HepG2 (cell line): Measurements from ENCODE around the gene GPR152. TPM values are rescaled to one million over a fixed set of nuclear protein-coding genes. Genes with fewer than 3 reads are reported as not detected.

Source experiments
- ATAC-seq: fragments of 200-7000 bp; cut with Tn5 transposase; 3 replicates; pipeline ENCODE4 v1.9.1; 2020; ENCODE audit warnings: mild to moderate bottlenecking, moderate library complexity
- BruUV-seq: library from RNA; stranded (reverse); fragments of 400-500 nt; replicated peaks from 2 replicates; lab custom pipeline; 2021; lab: Mats Ljungman, UMichigan
- CTCF ChIA-PET: fragments of 300-600 bp; formaldehyde crosslinking; extraction: SDS; loops from one replicate; lab custom pipeline; 2021; ENCODE audit warnings: low total read pairs, inconsistent platforms, low intra/inter-chr PET ratio; lab: Yijun Ruan, JAX
- POLR2A ChIA-PET: fragments of 350-600 bp; sonication (Branson Sonifier 250); formaldehyde crosslinking; loops from one replicate; lab custom pipeline; 2020; ENCODE audit warnings: antibody characterized with exemption, inconsistent platforms; lab: Yijun Ruan, JAX
- DNase-seq: peaks from one replicate; pipeline ENCODE4 v3.0.0-alpha.2; 2015; ENCODE audit warnings: low spot score
- FAIRE-seq: peaks from 3 replicates; lab custom pipeline; 2011; peaks lifted over from hg19 to GRCh38; lab: Jason Lieb, UNC
- H2AFZ ChIP-seq: one replicate; pipeline ENCODE4 v1.6.1; 2011; ENCODE audit warnings: low read length, inconsistent platforms
- H3K27ac ChIP-seq: fragments of 300-600 bp; 3 replicates; pipeline ENCODE4 v1.8.0; 2011; ENCODE audit warnings: mixed run types, mild to moderate bottlenecking, mixed read lengths, low read length, inconsistent platforms; ENCODE audit not compliant: insufficient read depth; ENCODE audit errors: extremely low read length
- H3K27me3 ChIP-seq, 2 experiments: fragments of 200-600 bp in 1 of 2; 2 replicates in 1 of 2; 3 replicates in 1 of 2; pipeline versions ENCODE4 v1.6.0 to v1.8.0; 2011; ENCODE audit warnings: low read length in 2 of 2, mild to moderate bottlenecking in 2 of 2, moderate library complexity in 2 of 2, inconsistent platforms in 1 of 2; ENCODE audit not compliant: insufficient read depth in 2 of 2, control insufficient read depth in 1 of 2
- H3K36me3 ChIP-seq, 2 experiments: fragments of 200-600 bp in 1 of 2; replicated peaks in 1 of 2; 2 replicates in 1 of 2; 3 replicates in 1 of 2; pipeline versions ENCODE4 v1.5.1 to v1.8.0; 2011; ENCODE audit warnings: low read length in 2 of 2, inconsistent platforms in 1 of 2; ENCODE audit not compliant: insufficient read depth in 2 of 2, control insufficient read depth in 1 of 2
- H3K4me1 ChIP-seq: 2 replicates; pipeline ENCODE4 v1.5.1; 2012; ENCODE audit warnings: low read length, inconsistent platforms; ENCODE audit not compliant: insufficient read depth
- H3K4me2 ChIP-seq: 2 replicates; pipeline ENCODE4 v1.6.0; 2011; ENCODE audit warnings: low read depth, low read length, inconsistent platforms
- H3K4me3 ChIP-seq, 3 experiments: fragments of 200-600 bp in 1 of 3; sonication (generic), shearing (Covaris generic) in 1 of 3; replicated peaks in 1 of 3; 2 replicates each; pipeline ENCODE4 v1.5.1; 2011 to 2016; ENCODE audit warnings: low read length in 3 of 3, inconsistent platforms in 2 of 3, low read depth in 2 of 3, mild to moderate bottlenecking in 2 of 3, control low read depth in 1 of 3, mixed read lengths in 1 of 3; ENCODE audit not compliant: insufficient read depth in 1 of 3
- H3K79me2 ChIP-seq: one replicate; pipeline ENCODE4 v1.6.1; 2011; ENCODE audit warnings: low read length, inconsistent platforms; ENCODE audit not compliant: insufficient read depth
- H3K9ac ChIP-seq: 2 replicates; pipeline ENCODE4 v1.6.0; 2011; ENCODE audit warnings: mild to moderate bottlenecking, low read depth, low read length, inconsistent platforms; ENCODE audit not compliant: insufficient read depth
- H3K9me3 ChIP-seq: 2 replicates; pipeline ENCODE4 v1.5.1; 2012; ENCODE audit warnings: mild to moderate bottlenecking, low read length
- H4K20me1 ChIP-seq: 2 replicates; pipeline ENCODE4 v1.6.0; 2011; ENCODE audit warnings: inconsistent platforms, mild to moderate bottlenecking, low read length, moderate library complexity; ENCODE audit not compliant: insufficient read depth
- AGO2 ChIP-seq: fragments of 200-400 bp; formaldehyde crosslinking; optimal IDR thresholded peaks from 2 replicates; pipeline ENCODE3; 2017; ENCODE audit warnings: mild to moderate bottlenecking, low read depth, low read length, moderate library complexity
- HDAC1 ChIP-seq: sonication (generic); formaldehyde crosslinking; IDR thresholded peaks from 2 replicates; pipeline ENCODE4 v1.5.1; 2020; ENCODE audit warnings: mild to moderate bottlenecking, missing genetic modification reagents
- JUN ChIP-seq: sonication (generic); formaldehyde crosslinking; IDR thresholded peaks from 2 replicates; pipeline ENCODE4 v1.4.0; 2020; ENCODE audit warnings: mild to moderate bottlenecking, missing genetic modification reagents
- NBN ChIP-seq: fragments of 450-650 bp; conservative IDR thresholded peaks from 2 replicates; pipeline ENCODE4 v1.6.1; 2017
- RBFOX2 ChIP-seq: fragments of 200-400 bp; formaldehyde crosslinking; IDR thresholded peaks from 2 replicates; pipeline ENCODE4 v1.6.1; 2017; ENCODE audit warnings: low read depth, mild to moderate bottlenecking, low read length
- SRF ChIP-seq: IDR thresholded peaks from 2 replicates; pipeline ENCODE4 v1.6.1; 2011; ENCODE audit warnings: mild to moderate bottlenecking, low read depth, low read length, moderate library complexity
- ZEB1 ChIP-seq: IDR thresholded peaks from 2 replicates; pipeline ENCODE4 v1.6.1; 2012; ENCODE audit warnings: mild to moderate bottlenecking, low read depth, inconsistent platforms; ENCODE audit not compliant: insufficient replicate concordance
- ZNF180 ChIP-seq: sonication (generic); formaldehyde crosslinking; IDR thresholded peaks from 2 replicates; pipeline ENCODE4 v1.4.0; 2020; ENCODE audit warnings: low read depth, missing genetic modification reagents, borderline replicate concordance
- ZNF205 ChIP-seq: IDR thresholded peaks from 2 replicates; pipeline ENCODE4 v1.6.1; 2018; ENCODE audit warnings: missing biosample characterization, missing genetic modification reagents
- ZNF598 ChIP-seq: sonication (generic); formaldehyde crosslinking; IDR thresholded peaks from 2 replicates; pipeline ENCODE4 v1.5.1; 2020; ENCODE audit warnings: mild to moderate bottlenecking, missing genetic modification reagents, borderline replicate concordance
- ZNF629 ChIP-seq: sonication (generic); formaldehyde crosslinking; conservative IDR thresholded peaks from 2 replicates; pipeline ENCODE4 v1.5.0; 2020; ENCODE audit warnings: missing genetic modification reagents
- ZSCAN25 ChIP-seq: sonication (generic); formaldehyde crosslinking; IDR thresholded peaks from 2 replicates; pipeline ENCODE4 v1.8.0; 2022; ENCODE audit warnings: mild to moderate bottlenecking, missing genetic modification reagents
- WGBS: methylation state at CpG from one replicate; pipeline ENCODE4 v1.1.6; 2017; ENCODE audit warnings: low lambda C conversion rate; 5-methylcytosine and 5-hydroxymethylcytosine counted together
- in situ Hi-C: cut with HindIII; loops from 2 replicates; pipeline ENCODE4 v1.10.0; 2017; ENCODE audit warnings: low pct_unique_long_range_greater_than_20kb; ENCODE audit not compliant: extremely low pct_ligation_motif_present
- intact Hi-C: fragments of 100-400 bp; cut with micrococcal nuclease; formaldehyde crosslinking; loops from one replicate; pipeline ENCODE4 v1.10.0; 2022; ENCODE audit not compliant: unreplicated experiment
- polyA plus RNA-seq, 8 experiments: library from polyadenylated mRNA; depleted of rRNA in 3 of 8; stranded (reverse) in 7 of 8; unstranded in 1 of 8; fragments of >200 nt; fragmentation: Illumina TruSeq in 4 of 8; extraction: Trizol in 4 of 8; gene quantifications; 2 replicates each; pipeline versions ENCODE4 v1.2.1 to v1.2.3, GENCODE V29; 2011 to 2016; ENCODE audit warnings: low read depth in 4 of 8, missing spikeins in 1 of 8, mixed read lengths in 1 of 8; ENCODE audit not compliant: insufficient read depth in 1 of 8
- total RNA-seq, 5 experiments: library from RNA; depleted of rRNA; stranded (reverse); fragments of >200 nt; fragmentation: Illumina TruSeq; extraction: Trizol; gene quantifications; 2 replicates each; pipeline ENCODE4 v1.2.3, GENCODE V29; 2016; ENCODE audit warnings: low read depth in 1 of 5
- TF ChIP-seq, protein P1 (sequence below), 2 experiments: IDR thresholded peaks; 2 replicates each; pipeline ENCODE4 v1.6.1; 2011 to 2012; ENCODE audit warnings: low read length in 2 of 2, borderline replicate concordance in 1 of 2, low read depth in 1 of 2, mild to moderate bottlenecking in 1 of 2, moderate library complexity in 1 of 2
- TF ChIP-seq, protein P2 (sequence below): sonication (generic); formaldehyde crosslinking; conservative IDR thresholded peaks from 2 replicates; pipeline ENCODE4 v1.4.0; 2020; ENCODE audit warnings: missing genetic modification reagents
- TF ChIP-seq, protein P3 (sequence below): sonication (generic); formaldehyde crosslinking; IDR thresholded peaks from 2 replicates; pipeline ENCODE4 v1.5.0; 2020; ENCODE audit warnings: missing genetic modification reagents

Gene GPR152
- total and polyA plus RNA-seq, 2 of the 13 experiments (the other 11 are each of a cell fraction or from before 2014, with no cell fraction given): not detected

DNA sequence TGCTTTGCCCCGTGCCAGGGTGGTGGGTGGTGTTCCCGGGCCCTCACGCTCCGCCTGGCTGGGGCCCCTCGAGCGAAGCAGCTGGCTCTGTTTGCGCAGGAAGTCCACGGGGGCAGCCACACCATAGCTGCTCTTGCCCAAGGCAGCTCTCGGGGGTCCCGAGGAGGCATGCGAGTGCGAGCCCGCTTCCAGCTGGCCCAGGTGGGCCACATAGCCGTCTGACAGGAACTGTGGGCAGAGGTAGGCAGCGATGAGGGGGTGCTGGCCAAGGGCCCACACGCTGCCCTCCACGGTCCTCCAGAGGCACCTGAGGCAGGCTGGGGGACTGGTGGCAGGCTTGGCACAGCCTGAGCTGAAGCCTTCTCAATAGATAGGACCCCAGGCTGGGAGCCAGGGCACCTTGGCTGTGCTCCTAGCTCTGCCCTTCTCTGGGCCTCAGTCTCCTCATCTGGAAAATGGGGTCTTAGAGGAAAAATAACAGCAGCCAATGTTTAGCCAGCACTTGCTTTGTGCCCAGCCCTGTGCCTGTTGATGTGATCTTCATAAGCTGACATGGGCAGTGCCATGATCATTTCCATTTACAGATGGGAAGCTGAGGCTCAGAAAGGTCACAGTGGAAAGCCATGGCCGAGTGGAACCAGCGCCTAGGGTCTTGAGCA lies 39.7 kb upstream of the GPR152 start:
- ChIA-PET POLR2A (interaction anchor here (1.3 to 1.4 kb wide), 1 partner anchor 9 kb away, joined by 3 to 6 read pairs; the partner anchor contains the start of gene AIP), CTCF (no interaction called here)
- Histone ChIP-seq H3K79me2 (no peaks in the 10 kb centered on the region), H2AFZ (no peak overlapping the region)
- TF ChIP-seq ZNF629 (CRISPR knock-in tag) (peak; percentile 91), ZNF598 (CRISPR knock-in tag) (no peak), SRF (no peak), HDAC1 (CRISPR knock-in tag) (no peak), RBFOX2 (peak; percentile 66; the same call in 1 of the 2 replicates), ZSCAN25 (no peak), JUN (CRISPR knock-in tag) (no peak), ZNF205 (CRISPR knock-in tag) (no peak), ZEB1 (no peak), AGO2 (peak; percentile 64), NBN (no peak), ZNF180 (CRISPR knock-in tag) (no peak)
- TF ChIP-seq, protein P1, sequence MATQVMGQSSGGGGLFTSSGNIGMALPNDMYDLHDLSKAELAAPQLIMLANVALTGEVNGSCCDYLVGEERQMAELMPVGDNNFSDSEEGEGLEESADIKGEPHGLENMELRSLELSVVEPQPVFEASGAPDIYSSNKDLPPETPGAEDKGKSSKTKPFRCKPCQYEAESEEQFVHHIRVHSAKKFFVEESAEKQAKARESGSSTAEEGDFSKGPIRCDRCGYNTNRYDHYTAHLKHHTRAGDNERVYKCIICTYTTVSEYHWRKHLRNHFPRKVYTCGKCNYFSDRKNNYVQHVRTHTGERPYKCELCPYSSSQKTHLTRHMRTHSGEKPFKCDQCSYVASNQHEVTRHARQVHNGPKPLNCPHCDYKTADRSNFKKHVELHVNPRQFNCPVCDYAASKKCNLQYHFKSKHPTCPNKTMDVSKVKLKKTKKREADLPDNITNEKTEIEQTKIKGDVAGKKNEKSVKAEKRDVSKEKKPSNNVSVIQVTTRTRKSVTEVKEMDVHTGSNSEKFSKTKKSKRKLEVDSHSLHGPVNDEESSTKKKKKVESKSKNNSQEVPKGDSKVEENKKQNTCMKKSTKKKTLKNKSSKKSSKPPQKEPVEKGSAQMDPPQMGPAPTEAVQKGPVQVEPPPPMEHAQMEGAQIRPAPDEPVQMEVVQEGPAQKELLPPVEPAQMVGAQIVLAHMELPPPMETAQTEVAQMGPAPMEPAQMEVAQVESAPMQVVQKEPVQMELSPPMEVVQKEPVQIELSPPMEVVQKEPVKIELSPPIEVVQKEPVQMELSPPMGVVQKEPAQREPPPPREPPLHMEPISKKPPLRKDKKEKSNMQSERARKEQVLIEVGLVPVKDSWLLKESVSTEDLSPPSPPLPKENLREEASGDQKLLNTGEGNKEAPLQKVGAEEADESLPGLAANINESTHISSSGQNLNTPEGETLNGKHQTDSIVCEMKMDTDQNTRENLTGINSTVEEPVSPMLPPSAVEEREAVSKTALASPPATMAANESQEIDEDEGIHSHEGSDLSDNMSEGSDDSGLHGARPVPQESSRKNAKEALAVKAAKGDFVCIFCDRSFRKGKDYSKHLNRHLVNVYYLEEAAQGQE (IDR thresholded peaks at IDR 0.05; ENCODE audit: borderline replicate concordance in 1 of 2, low read depth in 1 of 2, low read length in 2 of 2): no peak
- TF ChIP-seq, protein P2, sequence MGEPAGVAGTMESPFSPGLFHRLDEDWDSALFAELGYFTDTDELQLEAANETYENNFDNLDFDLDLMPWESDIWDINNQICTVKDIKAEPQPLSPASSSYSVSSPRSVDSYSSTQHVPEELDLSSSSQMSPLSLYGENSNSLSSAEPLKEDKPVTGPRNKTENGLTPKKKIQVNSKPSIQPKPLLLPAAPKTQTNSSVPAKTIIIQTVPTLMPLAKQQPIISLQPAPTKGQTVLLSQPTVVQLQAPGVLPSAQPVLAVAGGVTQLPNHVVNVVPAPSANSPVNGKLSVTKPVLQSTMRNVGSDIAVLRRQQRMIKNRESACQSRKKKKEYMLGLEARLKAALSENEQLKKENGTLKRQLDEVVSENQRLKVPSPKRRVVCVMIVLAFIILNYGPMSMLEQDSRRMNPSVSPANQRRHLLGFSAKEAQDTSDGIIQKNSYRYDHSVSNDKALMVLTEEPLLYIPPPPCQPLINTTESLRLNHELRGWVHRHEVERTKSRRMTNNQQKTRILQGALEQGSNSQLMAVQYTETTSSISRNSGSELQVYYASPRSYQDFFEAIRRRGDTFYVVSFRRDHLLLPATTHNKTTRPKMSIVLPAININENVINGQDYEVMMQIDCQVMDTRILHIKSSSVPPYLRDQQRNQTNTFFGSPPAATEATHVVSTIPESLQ (CRISPR knock-in tag): no peak
- TF ChIP-seq, protein P3, sequence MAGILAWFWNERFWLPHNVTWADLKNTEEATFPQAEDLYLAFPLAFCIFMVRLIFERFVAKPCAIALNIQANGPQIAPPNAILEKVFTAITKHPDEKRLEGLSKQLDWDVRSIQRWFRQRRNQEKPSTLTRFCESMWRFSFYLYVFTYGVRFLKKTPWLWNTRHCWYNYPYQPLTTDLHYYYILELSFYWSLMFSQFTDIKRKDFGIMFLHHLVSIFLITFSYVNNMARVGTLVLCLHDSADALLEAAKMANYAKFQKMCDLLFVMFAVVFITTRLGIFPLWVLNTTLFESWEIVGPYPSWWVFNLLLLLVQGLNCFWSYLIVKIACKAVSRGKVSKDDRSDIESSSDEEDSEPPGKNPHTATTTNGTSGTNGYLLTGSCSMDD: no peak
- TF ChIP-seq, all 625 proteins: peak for 3
- intact Hi-C loops (no loop called here), in situ Hi-C loops (no loop called here)
- Histone ChIP-seq H3K4me1 (no peaks in the 10 kb centered on the region), H3K9ac (no peak overlapping the region), H4K20me1 (no peaks in the 10 kb centered on the region), H3K9me3 (no peaks in the 10 kb centered on the region), H3K27ac (no peak overlapping the region), H3K4me3 (no peak overlapping the region), H3K27me3 (no peaks in the 10 kb centered on the region), H3K36me3 (peaks cover 3 to 21% of the 10 kb centered on the region in 2 experiments; a peak in 4 of 5 replicates), H3K4me2 (no peak overlapping the region)
- FAIRE-seq (no peak), DNase-seq (no peak), ATAC-seq (no peak)
- no TSS peak for BruUV-seq
- no CpG with 5 or more reads among the region's 19 CpGs for whole genome bisulfite sequencing
